Astrocyte (in vitro differentiated cells and primary cell): ENCODE results near the gene RSF1. TPM values are rescaled to one million over a fixed set of nuclear protein-coding genes. Genes with fewer than 3 reads are reported as not detected.
A peak's percentile ranks its signal among the peaks of the same experiment; 100 is the strongest.

Source experiments
- DNase-seq: peaks from one replicate; pipeline ENCODE4 v3.0.0-alpha.2; 2010; ENCODE audit warnings: low read depth
- FAIRE-seq: peaks from 2 replicates; lab custom pipeline; 2011; peaks lifted over from hg19 to GRCh38; lab: Jason Lieb, UNC
- H2AFZ ChIP-seq: 2 replicates; pipeline ENCODE4 v1.6.0; 2012; ENCODE audit warnings: low read depth, low read length, inconsistent platforms
- H3K27ac ChIP-seq: 2 replicates; pipeline ENCODE4 v1.5.1; 2011; ENCODE audit warnings: low read depth, low read length, inconsistent platforms
- H3K27me3 ChIP-seq: 2 replicates; pipeline ENCODE4 v1.6.0; 2011; ENCODE audit warnings: low read length, inconsistent platforms; ENCODE audit not compliant: insufficient read depth
- H3K36me3 ChIP-seq: 2 replicates; pipeline ENCODE4 v1.5.1; 2011; ENCODE audit warnings: low read length, inconsistent platforms; ENCODE audit not compliant: insufficient read depth
- H3K4me1 ChIP-seq: 2 replicates; pipeline ENCODE4 v1.5.1; 2011; ENCODE audit warnings: low read length, inconsistent platforms; ENCODE audit not compliant: insufficient read depth
- H3K4me2 ChIP-seq: 2 replicates; pipeline ENCODE4 v1.6.0; 2012; ENCODE audit warnings: low read length, inconsistent platforms
- H3K4me3 ChIP-seq: 2 replicates; pipeline ENCODE4 v1.5.1; 2011; ENCODE audit warnings: low read depth, mild to moderate bottlenecking, low read length, inconsistent platforms; ENCODE audit not compliant: insufficient read depth
- H3K79me2 ChIP-seq: 2 replicates; pipeline ENCODE4 v1.6.0; 2012; ENCODE audit warnings: mild to moderate bottlenecking, low read length, inconsistent platforms; ENCODE audit not compliant: insufficient read depth
- H3K9ac ChIP-seq: 2 replicates; pipeline ENCODE4 v1.6.0; 2012; ENCODE audit warnings: mild to moderate bottlenecking, low read length, inconsistent platforms
- H3K9me3 ChIP-seq: 2 replicates; pipeline ENCODE4 v1.5.1; 2012; ENCODE audit warnings: low read depth, mild to moderate bottlenecking, low read length, inconsistent platforms; ENCODE audit not compliant: insufficient read depth
- H4K20me1 ChIP-seq: 2 replicates; pipeline ENCODE4 v1.6.0; 2012; ENCODE audit warnings: low read length, inconsistent platforms; ENCODE audit not compliant: insufficient read depth
- H3K27ac Mint-ChIP-seq: one replicate; pipeline ENCODE4 v1.8.0; 2021; ENCODE audit warnings: mild to moderate bottlenecking, mixed read lengths; ENCODE audit not compliant: unreplicated experiment
- H3K27me3 Mint-ChIP-seq: one replicate; pipeline ENCODE4 v1.8.0; 2021; ENCODE audit warnings: low read depth, mixed read lengths; ENCODE audit not compliant: unreplicated experiment
- H3K36me3 Mint-ChIP-seq: one replicate; pipeline ENCODE4 v1.8.0; 2021; ENCODE audit warnings: low read depth, mixed read lengths; ENCODE audit not compliant: unreplicated experiment
- H3K4me1 Mint-ChIP-seq: one replicate; pipeline ENCODE4 v1.8.0; 2021; ENCODE audit warnings: low read depth, mixed read lengths; ENCODE audit not compliant: unreplicated experiment
- H3K4me3 Mint-ChIP-seq: one replicate; pipeline ENCODE4 v1.8.0; 2021; ENCODE audit warnings: mild to moderate bottlenecking, moderate library complexity, mixed read lengths; ENCODE audit not compliant: unreplicated experiment
- H3K9me3 Mint-ChIP-seq: one replicate; pipeline ENCODE4 v1.8.0; 2021; ENCODE audit warnings: mild to moderate bottlenecking, mixed read lengths; ENCODE audit not compliant: unreplicated experiment
- CTCF ChIP-seq: IDR thresholded peaks from 2 replicates; pipeline ENCODE4 v1.5.1; 2011; ENCODE audit warnings: low read depth, mild to moderate bottlenecking, inconsistent platforms, low read length, moderate library complexity; ENCODE audit not compliant: insufficient read depth
- EZH2 ChIP-seq: IDR thresholded peaks from 2 replicates; pipeline ENCODE4 v1.6.1; 2012; ENCODE audit warnings: mild to moderate bottlenecking, low read length, inconsistent platforms; ENCODE audit not compliant: insufficient read depth
- total RNA-seq: library from RNA; stranded (reverse); gene quantifications from 2 replicates; pipeline ENCODE4 v1.2.1, GENCODE V29; 2021

RSF1 gene
- total RNA-seq, 1 donor from 2014 or later, result 84.0 TPM

GRCh38 chr11:77778118-77778517, 42.4 kb downstream of the RSF1 start:
- Mint-ChIP-seq H3K4me3 (no peak overlapping the region), H3K9me3 (no peaks in the 10 kb centered on the region), H3K27me3 (no peaks in the 10 kb centered on the region), H3K36me3 (no peaks in the 10 kb centered on the region), H3K4me1 (peaks cover 10% of the 10 kb centered on the region), H3K27ac (no peak overlapping the region)
- Histone ChIP-seq H3K4me2 (no peak overlapping the region), H3K9me3 (no peaks in the 10 kb centered on the region), H3K27me3 (no peaks in the 10 kb centered on the region), H3K79me2 (peaks cover 87% of the 10 kb centered on the region), H3K4me1 (no peaks in the 10 kb centered on the region), H3K36me3 (no peaks in the 10 kb centered on the region), H3K9ac (no peak overlapping the region), H2AFZ (no peak overlapping the region), H3K4me3 (no peak overlapping the region), H3K27ac (no peak overlapping the region), H4K20me1 (peaks cover 88% of the 10 kb centered on the region)
- TF ChIP-seq EZH2 (no peak), CTCF (no peak)
- DNase-seq (no peak), FAIRE-seq (no peak)

GRCh38 chr11:77776455-77776854, 44.1 kb downstream of the RSF1 start:
- Mint-ChIP-seq H3K4me1 (peaks cover 10% of the 10 kb centered on the region), H3K27me3 (no peaks in the 10 kb centered on the region), H3K36me3 (no peaks in the 10 kb centered on the region), H3K27ac (no peak overlapping the region), H3K9me3 (no peaks in the 10 kb centered on the region), H3K4me3 (no peak overlapping the region)
- Histone ChIP-seq H3K27me3 (no peaks in the 10 kb centered on the region), H3K4me3 (no peak overlapping the region), H3K4me2 (no peak overlapping the region), H3K36me3 (no peaks in the 10 kb centered on the region), H3K9me3 (no peaks in the 10 kb centered on the region), H3K4me1 (no peaks in the 10 kb centered on the region), H4K20me1 (peaks cover 92% of the 10 kb centered on the region), H3K79me2 (peaks cover 87% of the 10 kb centered on the region), H3K27ac (no peak overlapping the region), H3K9ac (no peak overlapping the region), H2AFZ (no peak overlapping the region)
- no peak for DNase-seq
- FAIRE-seq, result no peak
- TF ChIP-seq EZH2 (no peak), CTCF (peak; percentile 21)

GRCh38 chr11:77775936-77776335, 44.6 kb downstream of the RSF1 start:
- no peaks in the 10 kb centered on the region for H3K4me1 ChIP-seq
- no peak overlapping the region for H3K27ac ChIP-seq
- TF ChIP-seq EZH2 (no peak), CTCF (no peak)
- peaks cover 14% of the 10 kb centered on the region for H3K4me1 Mint-ChIP-seq
- no peaks in the 10 kb centered on the region for H3K36me3 Mint-ChIP-seq
- no peak overlapping the region for H2AFZ ChIP-seq
- H3K27me3 Mint-ChIP-seq, result no peaks in the 10 kb centered on the region
- DNase-seq (no peak), FAIRE-seq (no peak)
- no peaks in the 10 kb centered on the region for H3K9me3 Mint-ChIP-seq
- H3K9me3 ChIP-seq, result no peaks in the 10 kb centered on the region
- H3K27me3 ChIP-seq, result no peaks in the 10 kb centered on the region
- no peak overlapping the region for H3K4me3 ChIP-seq
- no peak overlapping the region for H3K9ac ChIP-seq
- H3K79me2 ChIP-seq, result peaks cover 87% of the 10 kb centered on the region
- no peak overlapping the region for H3K27ac Mint-ChIP-seq
- H4K20me1 ChIP-seq, result peaks cover 92% of the 10 kb centered on the region
- H3K4me3 Mint-ChIP-seq, result no peak overlapping the region
- no peak overlapping the region for H3K4me2 ChIP-seq
- no peaks in the 10 kb centered on the region for H3K36me3 ChIP-seq
